ENCODE data around the gene TCF20.

The TCF20 gene

DNA sequence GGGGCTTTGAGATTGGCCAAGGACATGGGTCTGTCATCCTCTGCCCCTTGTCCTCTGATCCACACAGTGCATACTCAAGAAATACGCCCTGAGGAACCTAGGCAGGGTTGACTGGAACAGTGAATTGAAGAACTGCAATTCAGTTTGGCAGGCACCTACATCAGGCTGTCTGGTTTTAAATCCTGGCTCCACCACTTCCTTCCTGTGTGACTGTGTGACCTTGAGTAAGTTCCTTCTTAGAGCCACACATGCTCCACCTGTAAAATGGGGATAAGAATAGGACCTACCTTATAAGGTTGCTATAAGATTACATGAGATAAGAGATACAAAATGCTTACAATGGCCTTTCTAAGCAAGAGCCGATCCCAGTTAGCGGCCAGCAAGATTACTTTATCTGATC, 15.8 kb upstream of the TCF20 start:
- FAIRE-seq (no peak), DNase-seq (ENCODE audit: insufficient read length, low spot score) (no peak)
- TF ChIP-seq, protein P1, sequence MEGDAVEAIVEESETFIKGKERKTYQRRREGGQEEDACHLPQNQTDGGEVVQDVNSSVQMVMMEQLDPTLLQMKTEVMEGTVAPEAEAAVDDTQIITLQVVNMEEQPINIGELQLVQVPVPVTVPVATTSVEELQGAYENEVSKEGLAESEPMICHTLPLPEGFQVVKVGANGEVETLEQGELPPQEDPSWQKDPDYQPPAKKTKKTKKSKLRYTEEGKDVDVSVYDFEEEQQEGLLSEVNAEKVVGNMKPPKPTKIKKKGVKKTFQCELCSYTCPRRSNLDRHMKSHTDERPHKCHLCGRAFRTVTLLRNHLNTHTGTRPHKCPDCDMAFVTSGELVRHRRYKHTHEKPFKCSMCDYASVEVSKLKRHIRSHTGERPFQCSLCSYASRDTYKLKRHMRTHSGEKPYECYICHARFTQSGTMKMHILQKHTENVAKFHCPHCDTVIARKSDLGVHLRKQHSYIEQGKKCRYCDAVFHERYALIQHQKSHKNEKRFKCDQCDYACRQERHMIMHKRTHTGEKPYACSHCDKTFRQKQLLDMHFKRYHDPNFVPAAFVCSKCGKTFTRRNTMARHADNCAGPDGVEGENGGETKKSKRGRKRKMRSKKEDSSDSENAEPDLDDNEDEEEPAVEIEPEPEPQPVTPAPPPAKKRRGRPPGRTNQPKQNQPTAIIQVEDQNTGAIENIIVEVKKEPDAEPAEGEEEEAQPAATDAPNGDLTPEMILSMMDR (IDR thresholded peaks at IDR 0.05; ENCODE audit: insufficient read depth, missing control alignments), result no peak

DNA sequence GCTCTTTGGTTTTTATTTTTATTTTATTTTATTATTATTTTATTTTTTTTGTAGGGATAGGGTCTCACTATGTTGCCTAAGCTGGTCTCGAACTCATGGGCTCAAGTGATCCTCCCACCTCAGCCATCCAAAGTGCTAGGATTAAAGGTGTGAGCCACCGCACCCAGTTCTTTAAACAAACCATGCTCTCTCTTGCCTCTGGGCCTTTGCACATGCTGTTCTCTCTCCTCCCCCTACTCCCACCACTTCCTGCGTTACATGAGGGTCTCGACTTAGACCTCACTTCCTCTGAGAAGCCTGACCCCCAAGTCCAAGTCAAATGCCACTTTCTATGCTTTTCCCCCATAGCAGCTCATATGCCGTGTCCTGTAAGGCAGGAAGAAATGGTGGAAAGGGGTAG, 15.2 kb upstream of the TCF20 start:
- TF ChIP-seq, protein P1 (IDR thresholded peaks at IDR 0.05; ENCODE audit: insufficient read depth, missing control alignments), result no peak
- FAIRE-seq (no peak), DNase-seq (ENCODE audit: insufficient read length, low spot score) (no peak)

DNA sequence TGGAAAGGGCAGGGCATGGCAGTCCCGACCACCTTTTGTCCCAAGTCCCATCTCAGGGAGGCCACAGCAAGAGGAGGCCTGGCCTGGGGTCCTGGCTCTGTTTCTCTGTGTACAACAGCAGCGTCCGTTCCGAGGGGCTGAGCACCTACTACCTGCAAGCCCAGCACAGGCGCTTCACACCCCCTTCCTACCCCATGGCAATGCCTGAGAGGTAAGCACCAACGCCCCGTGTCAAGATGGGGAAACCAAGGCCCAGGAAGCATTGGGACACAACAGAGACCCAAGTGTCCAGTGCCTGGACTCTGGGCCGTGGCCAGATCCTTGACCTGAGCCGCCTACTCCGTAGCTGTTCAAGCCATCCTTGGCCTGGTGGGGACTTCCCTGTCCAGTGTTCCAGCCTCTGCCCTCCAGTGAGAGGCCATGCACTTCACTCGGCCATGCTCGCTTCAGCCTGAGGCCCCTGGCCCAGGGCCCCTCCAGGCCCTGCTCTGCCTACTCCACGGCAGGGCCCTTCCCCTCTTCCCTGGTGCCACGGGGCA, 14.3 kb upstream of the TCF20 start:
- FAIRE-seq (no peak), DNase-seq (ENCODE audit: insufficient read length, low spot score) (no peak)
- TF ChIP-seq, protein P1 (IDR thresholded peaks at IDR 0.05; ENCODE audit: insufficient read depth, missing control alignments), result no peak

DNA sequence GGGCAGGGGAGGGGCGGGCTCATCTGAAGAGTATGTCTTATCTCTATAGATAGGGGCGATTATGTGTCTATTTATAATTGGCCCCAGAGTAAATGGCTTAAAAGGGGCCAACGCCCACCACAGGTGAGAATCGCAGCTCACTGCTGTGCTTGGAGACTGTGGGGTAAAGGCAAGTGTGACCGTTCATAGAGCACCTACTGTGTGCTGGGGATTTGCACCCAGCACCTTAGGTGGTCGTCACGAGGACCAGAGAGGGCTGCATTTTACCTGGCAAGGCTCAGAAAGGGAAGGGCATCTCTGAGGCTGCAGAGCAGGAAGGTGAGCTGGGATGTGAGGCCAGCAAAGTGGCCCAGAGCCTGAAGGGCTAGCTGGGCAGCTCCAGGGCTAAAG, 13.7 kb upstream of the TCF20 start:
- TF ChIP-seq, protein P1 (IDR thresholded peaks at IDR 0.05; ENCODE audit: insufficient read depth, missing control alignments), result no peak
- FAIRE-seq (no peak), DNase-seq (ENCODE audit: insufficient read length, low spot score) (no peak)

DNA sequence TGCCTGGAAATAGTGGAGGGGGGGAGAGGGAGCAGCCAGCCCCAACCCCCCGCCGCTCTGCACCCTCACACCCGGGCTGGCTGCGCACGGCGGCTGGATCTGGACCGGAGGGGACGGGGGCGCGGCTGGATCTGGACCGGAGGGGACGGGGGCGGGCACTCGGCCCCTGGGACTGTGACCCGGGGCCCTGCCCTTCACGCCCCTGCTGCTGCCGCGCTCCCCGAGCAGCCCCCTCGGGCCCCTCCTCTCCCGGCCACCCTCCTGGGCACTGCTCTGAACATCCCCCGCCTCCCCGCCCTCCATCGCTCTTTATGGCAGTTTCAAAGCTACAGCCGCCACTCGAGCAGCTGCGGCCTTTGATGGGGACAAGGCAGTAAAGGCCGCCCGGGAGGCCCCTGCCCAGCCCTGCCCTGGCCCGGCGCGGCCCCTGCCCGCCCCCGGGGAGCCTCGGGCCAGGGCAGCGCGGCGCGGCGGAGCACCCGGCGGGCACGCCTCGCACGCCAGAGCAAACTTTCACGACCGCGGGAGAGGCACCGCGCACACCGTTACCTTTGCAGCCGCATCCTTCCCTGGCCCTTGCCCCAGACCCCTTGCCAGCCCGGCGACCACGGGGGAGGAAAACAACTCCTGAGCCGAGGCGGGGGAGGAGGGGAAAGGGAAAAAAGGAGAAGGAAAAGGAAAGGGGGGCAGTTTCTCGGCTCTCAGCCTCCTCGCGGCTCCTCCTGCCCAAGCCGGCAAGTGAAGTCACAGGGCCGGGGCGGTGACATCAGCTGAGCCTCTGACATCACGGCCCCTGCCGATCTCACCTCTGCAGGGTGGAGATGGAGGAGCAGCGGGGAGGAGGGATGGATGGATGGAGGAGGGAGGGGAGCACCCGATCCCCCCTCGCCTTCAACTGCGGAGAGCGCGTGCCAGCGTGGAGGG, 13.1 kb upstream of the TCF20 start:
- TF ChIP-seq, protein P1 (IDR thresholded peaks at IDR 0.05; ENCODE audit: insufficient read depth, missing control alignments), result no peak
- DNase-seq (ENCODE audit: insufficient read length, low spot score) (no peak), FAIRE-seq (no peak)

DNA sequence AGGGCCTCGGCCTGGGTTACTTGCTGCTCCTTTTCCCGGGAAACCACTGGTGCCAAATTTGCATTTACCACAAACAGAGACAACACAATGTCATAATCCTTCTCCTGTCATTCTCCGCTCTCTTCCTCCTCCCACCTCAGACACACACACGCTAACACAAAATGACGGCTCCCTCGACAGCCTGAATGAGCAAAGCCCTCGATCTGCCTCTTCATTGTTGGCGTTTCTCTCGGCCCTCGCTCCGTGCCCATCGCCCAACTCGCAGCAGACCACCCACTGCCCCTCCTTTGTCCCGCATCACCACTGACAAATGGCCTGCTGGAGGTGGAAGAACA, 12.5 kb upstream of the TCF20 start:
- no peak for DNase-seq (ENCODE audit: insufficient read length, low spot score)
- no peak for FAIRE-seq
- TF ChIP-seq, protein P1 (IDR thresholded peaks at IDR 0.05; ENCODE audit: insufficient read depth, missing control alignments), result no peak
